NCI-H82 treated with DMSO at 0.1 percent for 48 hours (cell line): ENCODE data around the gene AMIGO3.
"Not testable (repeated sequence)": the region's sequence is repeated elsewhere in the genome, so short reads cannot be mapped to it uniquely, and the experiment has no call there.

Experiments
- DNase-seq: peaks from one replicate; lab custom pipeline; 2025; ENCODE audit not compliant: unreplicated experiment; lab: John Stamatoyannopoulos, UW

AMIGO3 gene

DNA sequence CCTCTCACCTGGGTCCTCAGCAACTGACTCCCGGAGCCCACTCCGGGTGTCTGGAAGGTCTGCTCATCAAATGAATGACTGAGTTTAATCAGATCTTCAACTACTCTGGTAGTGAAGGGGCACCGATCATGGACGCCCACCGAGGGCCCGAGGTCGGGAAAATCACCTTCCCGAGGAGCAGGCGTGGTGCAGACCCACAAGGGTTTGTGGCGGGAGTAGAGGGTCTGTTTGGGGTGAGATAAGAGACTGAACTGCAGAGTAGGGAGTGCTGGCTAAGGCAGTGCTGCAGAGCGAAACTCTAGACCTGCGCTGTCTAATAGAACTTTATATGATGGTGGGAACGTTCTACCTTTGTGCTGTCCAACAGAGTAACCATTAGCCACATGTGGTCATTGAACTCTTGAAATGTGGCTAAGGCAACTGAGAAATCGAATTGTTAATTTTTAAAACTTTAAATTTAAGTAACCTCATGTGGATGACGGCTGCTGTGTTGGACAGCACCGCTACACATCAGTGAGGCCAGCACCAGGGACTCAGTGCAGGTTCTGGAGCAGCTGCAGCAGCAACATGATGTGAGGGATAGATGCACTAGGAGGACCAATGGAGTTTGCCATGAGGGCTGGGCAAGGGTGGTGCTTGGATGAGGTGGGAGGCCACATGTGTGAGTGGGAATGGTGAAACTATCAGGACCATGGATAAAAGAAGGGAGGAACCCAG lies 29.4 kb downstream of the AMIGO3 start:
- not testable (repeated sequence) for DNase-seq

DNA sequence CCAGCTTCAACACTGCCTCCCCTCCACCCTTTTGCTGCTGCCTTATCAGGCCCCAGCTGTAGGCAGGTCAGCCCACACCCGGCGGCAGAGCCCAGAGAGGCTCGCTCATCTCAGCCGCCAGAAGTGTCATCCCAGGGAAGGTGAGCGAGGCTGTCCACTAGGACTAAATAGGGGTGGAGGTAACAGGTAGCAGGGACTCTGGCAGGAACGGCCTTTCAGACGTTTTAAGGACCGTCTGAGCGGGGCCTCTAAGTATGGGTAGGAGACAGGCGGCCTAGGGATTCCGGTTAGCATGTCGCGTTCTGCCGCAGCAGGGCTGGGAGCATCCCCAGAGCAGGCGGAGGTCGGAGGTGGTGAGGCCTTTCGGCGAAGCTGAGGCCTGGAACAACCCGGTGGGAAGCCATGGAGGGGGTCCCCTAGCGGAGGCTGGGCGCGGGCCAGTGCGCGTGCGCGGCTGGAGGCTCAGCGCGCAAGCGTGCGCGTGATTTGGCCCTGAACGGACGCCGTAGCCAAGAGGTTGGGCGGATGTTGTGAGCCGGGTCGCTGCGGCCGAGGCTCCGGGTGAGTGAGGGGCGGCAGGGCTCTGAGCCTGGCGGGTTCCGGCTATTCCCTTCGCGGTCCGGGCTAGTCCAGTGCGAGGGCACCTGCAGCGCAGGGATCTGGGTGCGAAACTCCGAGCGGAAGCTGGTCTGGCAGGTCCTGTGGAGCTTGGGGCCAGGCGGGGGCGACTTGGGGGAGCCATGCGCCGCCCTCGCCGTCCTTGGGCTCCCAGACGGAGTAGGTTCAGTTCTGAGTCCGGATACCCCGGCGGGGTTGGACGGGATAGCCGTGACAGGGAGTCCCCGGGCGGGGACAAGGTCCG lies 30.2 kb downstream of the AMIGO3 start, which contains the start of the genes MST1 and RNF123:
Gene MST1 (minus strand): TSS at position 429 of the 862 bp plus-strand sequence. CDS start 783 bp downstream, outside the sequence.
Gene RNF123 (plus strand): TSS at position 512 of the 862 bp plus-strand sequence. CDS start 1,609 bp downstream, outside the sequence.
- DNase-seq: no peak

DNA sequence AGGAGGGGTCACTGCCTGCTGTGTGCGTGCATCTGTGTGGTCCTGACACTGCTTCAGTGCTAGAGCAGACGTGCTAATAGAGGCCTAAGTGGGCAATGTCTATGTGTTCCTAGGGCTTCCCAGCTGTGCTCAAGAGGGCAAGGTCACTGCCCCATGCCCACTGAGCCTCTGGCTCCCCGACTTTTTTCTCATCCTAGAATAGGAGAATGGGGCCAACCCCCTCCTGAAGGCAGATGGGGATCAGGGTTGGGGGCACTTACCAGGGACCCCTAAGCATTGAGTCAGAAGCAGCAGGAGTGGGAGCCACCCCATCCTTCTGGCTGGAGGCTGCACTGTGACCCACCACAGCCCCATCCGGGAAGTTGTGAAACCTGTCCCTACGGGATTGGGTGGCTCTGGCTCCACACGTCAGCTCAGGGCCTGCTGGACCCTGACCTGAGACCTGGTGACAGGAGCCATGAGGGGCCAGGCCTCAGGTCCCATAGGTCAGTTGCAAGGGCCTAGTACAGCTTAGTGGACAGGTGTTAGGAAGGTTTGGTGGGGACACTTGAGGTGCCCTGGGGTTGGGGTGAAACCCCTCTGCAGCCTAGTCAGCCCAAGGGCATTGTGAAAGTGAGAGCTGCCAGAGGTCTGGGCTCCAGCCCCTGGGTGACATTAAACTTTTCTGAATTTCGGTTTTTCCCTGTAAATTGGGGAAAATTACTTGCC lies 31.0 kb downstream of the AMIGO3 start:
- not testable (repeated sequence) for DNase-seq

DNA sequence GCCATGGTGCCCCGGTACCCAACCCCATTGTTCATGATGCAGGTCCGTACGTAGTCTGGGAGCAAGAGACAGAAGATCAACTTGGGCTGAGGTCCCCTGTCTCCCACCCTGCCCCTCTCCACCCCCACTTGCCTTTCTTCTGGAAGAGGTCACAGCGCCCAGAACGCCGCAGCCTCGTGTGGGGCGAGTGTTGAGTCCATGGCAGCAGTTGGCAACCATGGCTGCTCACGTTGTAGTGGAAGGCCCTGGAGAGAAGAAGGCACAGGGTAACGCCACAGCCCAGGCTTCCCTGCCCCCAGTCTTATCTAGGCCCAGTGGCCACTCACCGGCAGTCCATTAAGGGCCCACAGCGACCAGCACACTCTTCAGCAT lies 32.1 kb downstream of the AMIGO3 start:
- not testable (repeated sequence) for DNase-seq

DNA sequence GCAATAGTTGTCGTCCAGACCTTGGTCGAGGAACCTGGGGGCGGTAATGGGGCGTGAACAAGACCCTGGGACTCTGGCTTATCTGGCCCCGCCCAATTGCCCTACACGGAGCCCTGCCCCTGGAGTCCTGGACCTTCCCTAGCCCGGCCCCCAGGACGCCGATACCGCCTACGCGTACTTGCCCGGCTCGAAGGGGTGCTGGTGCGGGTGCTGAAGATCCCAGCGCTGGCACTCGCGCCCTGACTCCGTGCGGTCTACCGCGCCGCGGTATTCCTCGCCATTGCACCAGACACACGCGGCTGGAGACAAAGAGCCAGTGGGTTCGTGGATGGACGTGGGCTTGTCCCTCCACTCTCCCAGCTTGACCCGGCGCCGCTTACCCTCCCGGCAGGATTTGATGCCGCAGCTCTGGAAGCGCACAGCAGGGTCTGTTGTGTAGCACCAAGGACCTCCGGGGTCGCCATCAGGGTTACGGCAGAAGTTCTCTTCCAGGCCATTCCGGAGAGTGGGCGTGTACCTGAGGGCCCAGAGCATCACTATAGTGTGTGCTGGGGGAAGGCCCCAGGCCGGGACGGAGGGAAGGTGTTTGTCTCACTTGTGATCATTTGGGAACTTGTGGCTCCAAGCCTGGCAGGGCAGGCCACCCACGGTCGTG lies 32.6 kb downstream of the AMIGO3 start:
- DNase-seq: not testable (repeated sequence)

DNA sequence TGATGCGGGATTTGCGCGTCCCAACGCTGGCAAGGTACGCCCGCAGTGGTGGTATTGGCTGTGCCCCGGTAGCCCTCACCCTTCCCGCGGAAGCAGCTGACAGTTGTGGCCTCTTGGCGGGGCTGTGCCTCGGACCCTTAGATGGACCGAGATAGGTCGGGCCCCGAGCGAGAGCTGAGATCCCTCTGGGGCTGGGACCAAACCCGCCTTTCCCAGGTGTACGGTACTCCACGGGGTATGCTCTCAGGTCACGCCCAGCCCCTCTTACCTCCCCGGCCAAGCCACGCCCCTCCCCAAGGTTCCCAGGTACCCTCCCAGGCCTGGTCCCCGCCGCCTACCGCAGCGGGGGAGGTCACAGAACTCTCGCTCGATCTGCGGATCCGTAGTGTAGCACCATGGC lies 33.1 kb downstream of the AMIGO3 start:
- DNase-seq: not testable (repeated sequence)

DNA sequence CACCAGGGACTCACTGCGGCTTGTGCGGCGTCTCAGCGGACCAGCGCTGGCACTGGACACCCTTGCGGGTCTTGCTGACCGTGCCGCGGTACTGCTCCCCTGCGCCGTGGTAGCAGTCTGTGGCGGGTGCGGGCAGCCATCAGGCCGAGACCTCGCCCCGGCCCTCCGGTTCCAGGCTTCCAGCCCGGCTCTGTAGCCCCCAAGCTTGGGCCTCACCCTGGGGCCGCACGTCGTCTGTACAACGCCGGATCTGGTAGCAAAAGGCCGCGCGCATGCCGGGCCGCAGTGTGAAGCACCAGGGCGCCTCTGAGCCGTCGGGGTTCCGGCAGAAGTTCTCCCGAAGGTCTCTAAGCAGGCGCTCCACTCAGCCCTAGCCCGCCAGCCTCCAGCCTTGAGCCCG lies 33.6 kb downstream of the AMIGO3 start:
- DNase-seq: not testable (repeated sequence)

DNA sequence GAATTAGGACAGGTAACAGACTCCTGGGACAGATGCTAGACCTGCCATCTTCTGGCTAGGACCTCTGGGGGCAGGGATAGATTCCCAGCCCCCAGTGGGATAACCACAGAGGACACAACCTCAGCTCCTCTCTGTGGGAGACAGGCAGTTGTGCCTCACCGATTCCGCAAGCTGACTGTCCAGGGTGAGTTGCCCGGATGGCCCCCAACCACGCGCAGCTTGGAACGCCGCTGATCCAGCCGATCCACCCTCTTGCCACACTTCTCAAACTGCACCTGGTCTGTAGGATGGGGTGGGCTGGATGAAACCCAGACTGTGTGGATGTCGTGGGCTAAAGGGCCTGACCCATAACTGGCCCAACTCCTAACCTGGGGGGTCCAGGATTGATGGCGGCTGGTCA lies 34.4 kb downstream of the AMIGO3 start:
- not testable (repeated sequence) for DNase-seq

DNA sequence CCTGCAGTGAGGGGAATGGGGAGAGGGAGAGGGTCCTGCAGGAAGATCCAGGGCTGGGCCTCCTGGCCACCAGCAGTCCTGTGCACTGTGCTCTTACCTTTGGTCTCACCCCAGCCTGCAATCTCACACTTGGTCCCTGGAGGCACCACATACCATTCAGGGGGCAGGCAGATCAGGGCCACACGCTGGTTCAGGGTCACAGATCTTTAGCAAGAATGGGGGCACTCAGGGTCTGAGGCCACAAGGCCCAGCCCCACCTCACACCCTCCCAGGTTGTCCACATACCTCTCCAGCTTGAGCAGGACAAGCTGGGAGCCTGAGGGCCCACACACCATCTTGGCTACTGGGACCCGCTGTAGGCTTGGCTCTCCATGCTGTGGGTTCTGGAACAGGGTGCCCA lies 35.0 kb downstream of the AMIGO3 start:
- not testable (repeated sequence) for DNase-seq

DNA sequence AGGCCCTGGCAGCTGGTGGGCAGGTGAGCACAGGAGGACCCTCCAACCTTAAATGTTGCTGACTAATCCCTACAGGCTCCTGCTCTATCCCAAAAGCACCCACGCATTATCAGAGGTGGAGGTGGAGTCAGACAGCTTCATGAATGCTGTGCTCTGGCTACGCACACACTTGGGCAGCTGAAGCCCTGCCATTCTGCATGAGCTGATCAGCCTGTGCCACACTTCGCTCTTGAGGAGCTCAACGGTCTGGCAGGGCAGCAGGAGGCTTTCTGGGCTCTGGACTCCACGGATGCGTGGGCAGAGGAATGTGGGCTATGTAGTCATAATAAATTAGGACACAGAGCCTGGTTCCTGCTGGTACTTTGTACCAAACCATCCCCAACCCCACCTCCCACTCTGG lies 36.3 kb downstream of the AMIGO3 start:
- no peak for DNase-seq

DNA sequence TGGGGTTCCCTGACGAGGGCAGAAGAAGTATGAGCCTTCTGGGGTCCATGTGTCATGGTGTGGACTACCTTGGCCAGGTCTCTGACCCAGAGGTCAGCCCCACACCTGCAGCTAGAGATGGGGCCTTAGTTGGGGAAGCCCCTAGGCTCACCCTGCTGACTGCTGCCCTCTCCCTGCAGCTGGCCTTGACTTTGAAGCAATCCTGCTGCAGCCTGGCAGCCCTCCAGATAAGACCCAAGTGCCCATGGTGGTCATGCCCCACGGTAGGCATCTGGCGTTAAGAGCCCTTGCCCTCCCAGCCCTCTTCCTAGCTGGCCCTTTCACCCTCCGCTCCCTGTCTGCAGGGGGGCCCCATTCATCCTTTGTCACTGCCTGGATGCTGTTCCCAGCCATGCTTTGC lies 37.9 kb downstream of the AMIGO3 start:
- no peak for DNase-seq

DNA sequence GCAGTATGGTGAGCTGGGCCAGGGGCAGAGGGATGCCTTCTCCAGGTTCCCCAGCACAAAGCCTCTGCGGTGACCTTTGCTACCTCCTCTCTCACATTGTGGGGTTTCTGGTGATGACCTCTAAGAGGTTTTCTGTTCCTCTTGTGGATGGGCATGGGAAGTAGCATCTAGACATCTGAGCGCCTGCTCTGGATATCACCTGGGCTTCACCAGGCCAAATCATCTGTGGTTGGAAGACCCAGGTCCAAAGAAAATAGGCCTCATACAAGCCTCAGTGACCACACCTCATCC lies 38.3 kb downstream of the AMIGO3 start:
- no peak for DNase-seq

DNA sequence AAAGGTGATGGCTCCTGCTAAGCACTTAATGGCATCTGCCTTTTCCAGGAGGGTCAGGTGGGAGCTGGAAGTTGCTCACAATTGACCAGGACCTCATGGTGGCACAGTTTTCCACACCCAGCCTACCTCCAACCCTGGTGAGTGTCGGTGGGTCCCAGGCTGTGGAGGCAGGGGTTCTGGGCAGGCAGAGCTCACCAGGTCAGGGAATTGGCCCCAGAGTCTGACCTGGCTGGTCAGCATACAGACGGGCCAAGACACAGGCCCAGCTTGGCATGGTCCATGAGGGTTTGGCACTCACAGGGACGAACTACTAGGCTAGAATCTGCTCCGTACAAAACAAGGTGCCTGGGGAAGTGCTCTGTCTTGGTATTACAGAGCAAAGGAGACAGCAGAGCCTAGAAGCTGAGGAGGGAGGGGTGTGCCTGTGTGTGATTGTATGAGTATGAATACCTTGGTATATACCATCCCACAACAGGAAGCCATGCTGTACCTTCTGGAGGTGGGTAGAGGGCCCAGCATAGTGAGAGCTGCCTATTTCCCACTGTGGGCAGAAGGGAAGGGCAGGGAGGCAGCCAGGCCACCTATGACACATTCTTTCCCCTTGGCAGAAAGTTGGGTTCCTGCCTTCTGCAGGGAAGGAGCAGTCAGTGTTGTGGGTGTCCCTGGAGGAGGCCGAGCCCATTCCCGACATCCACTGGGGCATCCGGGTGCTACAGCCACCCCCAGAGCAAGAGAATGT lies 38.8 kb downstream of the AMIGO3 start:
- no peak for DNase-seq

DNA sequence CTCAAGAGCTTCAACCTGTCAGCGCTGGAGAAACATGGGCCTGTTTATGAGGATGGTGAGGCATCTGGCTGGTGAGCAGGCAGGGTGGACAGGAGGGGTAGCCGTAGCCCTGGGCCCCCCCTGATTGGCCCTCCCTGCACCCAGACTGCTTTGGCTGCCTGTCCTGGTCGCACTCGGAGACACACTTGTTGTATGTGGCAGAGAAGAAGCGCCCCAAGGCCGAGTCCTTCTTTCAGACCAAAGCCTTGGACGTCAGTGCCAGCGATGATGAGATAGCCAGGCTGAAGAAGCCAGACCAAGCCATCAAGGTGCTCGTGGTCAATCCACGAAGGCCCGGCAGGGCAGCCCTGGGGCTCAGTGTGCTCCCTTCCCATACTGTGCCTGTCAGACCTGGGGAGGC lies 43.6 kb downstream of the AMIGO3 start:
- DNase-seq: no peak

DNA sequence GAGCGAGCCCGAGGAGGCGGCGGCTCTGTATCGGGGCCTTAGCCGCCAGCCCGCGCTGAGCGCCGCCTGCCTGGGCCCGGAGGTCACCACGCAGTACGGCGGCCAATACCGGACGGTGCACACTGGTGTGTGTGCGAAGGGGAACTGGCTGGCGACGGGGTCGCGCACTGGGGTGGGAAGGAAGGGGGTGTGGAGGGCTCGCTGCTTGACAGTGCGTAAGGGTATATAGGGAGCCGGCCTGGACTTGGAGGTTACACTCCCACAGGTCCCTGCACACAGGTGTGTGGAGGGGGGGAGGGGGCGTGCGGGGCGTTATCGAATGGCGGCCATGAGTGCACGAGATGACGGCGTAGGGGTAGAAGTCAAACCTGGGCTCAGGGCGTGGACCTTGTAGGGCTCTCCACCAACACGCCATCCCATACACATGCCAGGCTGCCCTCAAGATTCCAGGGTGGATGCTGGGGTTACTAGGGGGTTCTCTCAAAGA lies 44.9 kb downstream of the AMIGO3 start:
- DNase-seq: no peak

DNA sequence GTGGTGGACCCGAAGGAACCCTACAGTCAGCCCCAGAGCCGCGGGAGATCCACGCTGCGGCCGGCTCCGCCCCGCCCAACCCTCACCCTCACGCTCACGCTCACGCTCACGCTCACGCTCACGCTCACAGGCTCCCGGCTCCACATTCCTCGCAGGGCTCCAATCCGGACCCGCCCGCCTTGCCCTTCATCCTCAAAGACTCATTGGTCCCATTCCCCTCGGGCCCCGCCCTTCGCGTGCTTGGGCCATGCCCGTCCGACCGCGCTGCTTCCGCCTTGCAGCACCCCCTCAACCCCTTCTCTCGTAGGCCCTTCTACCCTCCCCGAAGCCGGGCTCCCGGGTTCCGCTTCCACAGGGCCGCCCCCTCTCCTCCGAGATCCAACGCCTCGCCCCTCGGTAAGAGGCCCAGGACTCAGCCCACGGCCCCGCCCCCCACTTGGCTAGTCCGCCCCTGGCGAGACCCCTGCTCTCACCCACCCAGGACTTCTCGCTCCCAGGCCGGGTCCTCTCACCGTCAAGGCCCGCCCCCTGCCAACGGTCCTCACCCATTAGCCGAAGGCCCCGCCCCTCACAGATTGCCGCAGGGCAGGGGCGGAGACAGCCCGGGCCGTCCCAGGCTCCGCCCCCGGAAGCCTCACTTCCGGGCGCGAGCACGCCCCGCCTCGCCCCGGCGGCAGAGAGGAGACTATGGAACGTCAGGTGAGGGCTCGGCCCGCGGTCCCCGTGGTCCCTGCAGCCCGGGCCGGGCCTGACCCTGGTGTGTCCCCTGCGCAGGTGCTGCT lies 45.6 kb downstream of the AMIGO3 start, which contains the start of gene APEH:
Gene APEH (plus strand): TSS at position 637 of the 782 bp plus-strand sequence. CDS start 51 bp downstream, at position 688.
- no peak for DNase-seq

DNA sequence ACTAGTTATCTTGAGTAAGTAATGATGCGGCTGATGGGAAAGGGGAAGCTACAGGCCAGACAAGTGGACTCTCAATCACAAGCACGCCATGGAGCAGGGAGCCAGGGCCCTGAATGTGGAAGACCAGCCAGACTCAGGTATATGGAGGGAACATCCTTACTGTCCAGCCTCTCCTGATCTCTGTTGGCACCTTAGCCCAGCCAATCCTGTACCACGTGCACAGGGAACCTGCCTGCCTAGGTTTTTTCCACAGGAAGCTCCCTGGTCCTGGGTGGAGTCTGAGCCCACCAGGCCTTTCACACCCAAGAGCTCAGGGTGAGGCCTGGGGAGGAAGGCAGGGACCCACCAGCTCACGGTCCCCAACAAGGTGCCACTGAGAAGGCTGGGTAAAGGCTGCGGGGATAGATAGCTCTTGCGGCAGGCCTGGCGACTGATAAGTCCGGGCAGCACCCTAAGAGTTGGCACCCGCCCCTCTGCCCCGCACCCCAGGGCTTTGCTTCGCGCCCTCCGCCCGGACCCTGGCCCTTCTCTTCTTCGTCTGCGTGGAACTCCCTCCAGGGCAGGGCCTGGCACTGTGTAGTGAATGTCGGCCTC lies 46.3 kb downstream of the AMIGO3 start:
- no peak for DNase-seq

DNA sequence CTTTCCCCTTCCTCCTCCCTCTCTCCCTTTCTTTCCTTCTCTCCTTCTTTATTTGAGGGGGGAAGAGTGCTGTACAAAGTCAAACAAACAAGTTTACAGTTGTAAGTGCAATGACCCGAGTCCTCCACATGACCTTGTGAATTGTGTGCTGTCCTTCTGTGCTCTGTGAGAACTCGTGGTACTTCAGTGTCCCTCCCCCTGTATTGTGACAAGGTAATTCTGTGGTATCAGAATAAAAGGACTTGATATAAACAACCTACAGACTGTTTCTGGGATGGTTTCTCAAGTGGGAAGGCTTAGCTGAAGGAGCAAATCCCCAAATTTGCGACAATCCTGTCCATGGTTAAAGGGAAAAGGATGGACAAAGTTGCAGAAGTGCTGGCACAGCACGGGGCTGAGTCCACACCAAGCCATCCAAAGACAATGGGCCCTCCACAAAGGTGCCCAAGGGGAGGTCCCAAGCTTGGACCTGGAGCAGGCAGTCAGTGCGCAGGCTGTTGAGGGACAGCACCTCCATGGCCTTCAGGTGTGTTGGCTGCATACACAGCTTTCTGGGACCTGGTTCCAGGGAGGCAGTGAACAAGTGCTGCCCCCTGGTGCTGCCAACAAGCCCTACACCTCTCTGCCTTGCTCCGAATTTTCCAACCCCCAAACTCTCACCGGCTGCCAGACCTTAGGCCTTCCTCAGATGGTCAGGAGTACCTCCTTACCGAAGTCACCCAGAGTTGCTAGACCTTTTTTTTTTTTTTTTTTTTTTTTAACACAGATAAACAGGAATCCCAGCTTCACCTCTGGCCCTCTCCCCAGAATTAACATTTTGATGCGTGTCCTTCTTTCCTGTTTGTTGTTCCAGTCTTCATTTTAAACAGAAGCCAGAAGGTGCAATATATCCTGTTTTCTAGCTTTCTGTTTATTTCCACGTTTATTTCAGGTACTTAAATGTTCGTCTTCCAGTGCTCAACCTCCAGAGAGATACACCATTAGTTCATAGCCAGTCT lies 47.9 kb downstream of the AMIGO3 start:
- DNase-seq: no peak
